Measurements from ENCODE around the gene SYNGR2. TPM values are rescaled to one million over a fixed set of nuclear protein-coding genes. Genes with fewer than 3 reads are reported as not detected.

The SYNGR2 gene
- total and polyA plus RNA-seq, 9 of the 15 experiments (the other 6 are each of a cell fraction or from before 2014, with no cell fraction given), result 1.4 to 173 (median 87.8) TPM

- TF ChIP-seq, protein P1, sequence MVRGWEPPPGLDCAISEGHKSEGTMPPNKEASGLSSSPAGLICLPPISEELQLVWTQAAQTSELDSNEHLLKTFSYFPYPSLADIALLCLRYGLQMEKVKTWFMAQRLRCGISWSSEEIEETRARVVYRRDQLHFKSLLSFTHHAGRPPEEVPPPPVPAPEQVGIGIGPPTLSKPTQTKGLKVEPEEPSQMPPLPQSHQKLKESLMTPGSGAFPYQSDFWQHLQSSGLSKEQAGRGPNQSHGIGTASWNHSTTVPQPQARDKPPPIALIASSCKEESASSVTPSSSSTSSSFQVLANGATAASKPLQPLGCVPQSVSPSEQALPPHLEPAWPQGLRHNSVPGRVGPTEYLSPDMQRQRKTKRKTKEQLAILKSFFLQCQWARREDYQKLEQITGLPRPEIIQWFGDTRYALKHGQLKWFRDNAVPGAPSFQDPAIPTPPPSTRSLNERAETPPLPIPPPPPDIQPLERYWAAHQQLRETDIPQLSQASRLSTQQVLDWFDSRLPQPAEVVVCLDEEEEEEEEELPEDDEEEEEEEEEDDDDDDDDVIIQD (CRISPR knock-in tag; IDR thresholded peaks at IDR 0.05), result peak; percentile 17; the same call in 1 of the 2 replicates
- TF ChIP-seq, protein P2, sequence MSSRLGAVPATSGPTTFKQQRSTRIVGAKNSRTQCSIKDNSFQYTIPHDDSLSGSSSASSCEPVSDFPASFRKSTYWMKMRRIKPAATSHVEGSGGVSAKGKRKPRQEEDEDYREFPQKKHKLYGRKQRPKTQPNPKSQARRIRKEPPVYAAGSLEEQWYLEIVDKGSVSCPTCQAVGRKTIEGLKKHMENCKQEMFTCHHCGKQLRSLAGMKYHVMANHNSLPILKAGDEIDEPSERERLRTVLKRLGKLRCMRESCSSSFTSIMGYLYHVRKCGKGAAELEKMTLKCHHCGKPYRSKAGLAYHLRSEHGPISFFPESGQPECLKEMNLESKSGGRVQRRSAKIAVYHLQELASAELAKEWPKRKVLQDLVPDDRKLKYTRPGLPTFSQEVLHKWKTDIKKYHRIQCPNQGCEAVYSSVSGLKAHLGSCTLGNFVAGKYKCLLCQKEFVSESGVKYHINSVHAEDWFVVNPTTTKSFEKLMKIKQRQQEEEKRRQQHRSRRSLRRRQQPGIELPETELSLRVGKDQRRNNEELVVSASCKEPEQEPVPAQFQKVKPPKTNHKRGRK (tag; IDR thresholded peaks at IDR 0.05), result no peak
- TF ChIP-seq POLR2AphosphoS5 (IDR thresholded peaks at IDR 0.05; ENCODE audit: control insufficient read depth, insufficient read depth, low read depth, low read length) (peak; percentile 91), JUNB (CRISPR knock-in tag; conservative IDR thresholded peaks at IDR 0.05) (no peak), HDAC6 (IDR thresholded peaks at IDR 0.05; ENCODE audit: low read depth, low read length) (no peak), ZNF217 (CRISPR knock-in tag; IDR thresholded peaks at IDR 0.05) (no peak), XRCC3 (IDR thresholded peaks at IDR 0.05) (no peak), RBBP5 (IDR thresholded peaks at IDR 0.05; ENCODE audit: borderline replicate concordance, insufficient read depth, low read length, poor library complexity, severe bottlenecking) (no peak), NR0B1 (IDR thresholded peaks at IDR 0.05; ENCODE audit: partially characterized antibody) (no peak), ZBTB7A (IDR thresholded peaks at IDR 0.05; ENCODE audit: borderline replicate concordance, control insufficient read depth, low read depth, low read length) (peak; percentile 99), ZNF134 (CRISPR knock-in tag; conservative IDR thresholded peaks at IDR 0.05) (no peak), ZZZ3 (IDR thresholded peaks at IDR 0.05) (no peak), BCLAF1 (IDR thresholded peaks at IDR 0.05; ENCODE audit: borderline replicate concordance in 1 of 2, control insufficient read depth in 1 of 2, low read depth in 2 of 2, low read length in 1 of 2) (no peak), TAF9B (IDR thresholded peaks at IDR 0.05; ENCODE audit: partially characterized antibody) (peak; percentile 76), BCOR (IDR thresholded peaks at IDR 0.05) (no peak), CCNT2 (IDR thresholded peaks at IDR 0.05; ENCODE audit: borderline replicate concordance, extremely low read depth, insufficient read length, low read depth, low read length) (peak; percentile 82), ARID2 (IDR thresholded peaks at IDR 0.05) (no peak), IRF9 (tag; IDR thresholded peaks at IDR 0.05) (no peak)
Observed at GRCh38 chr17:78128551-78129350, 39.6 kb upstream of the SYNGR2 start, which contains the start of gene TMC6 (continued).

Measured in K562 (cell line).